Suprapubic skin (tissue), 4 donors: ENCODE results near the gene ATP10B.

Experiments used
- CTCF ChIP-seq, 2 donors: fragments of 200-600 bp in 1 of 2; fragments of 450-650 bp in 1 of 2; sonication (generic) in 1 of 2; IDR thresholded peaks; one replicate each; pipeline ENCODE4 v1.5.1; 2016 to 2019; ENCODE audit warnings: antibody characterized with exemption in 2 of 2, mild to moderate bottlenecking in 1 of 2, moderate library complexity in 1 of 2
- EP300 ChIP-seq: sonication (generic); formaldehyde crosslinking; IDR thresholded peaks from one replicate; pipeline ENCODE4 v1.6.1; 2017; ENCODE audit warnings: antibody characterized with exemption
- POLR2A ChIP-seq, 2 donors: fragments of 450-650 bp; IDR thresholded peaks; one replicate each; pipeline ENCODE4 v1.6.1; 2017; ENCODE audit warnings: antibody characterized with exemption in 2 of 2, mild to moderate bottlenecking in 2 of 2, moderate library complexity in 2 of 2
- POLR2AphosphoS5 ChIP-seq, 3 donors: sonication (generic); formaldehyde crosslinking; IDR thresholded peaks; one replicate each; pipeline ENCODE4 v1.6.1; 2017; ENCODE audit warnings: antibody characterized with exemption in 3 of 3

GRCh38 chr5:160797020-160797419 lies 55.0 kb downstream of the ATP10B start:
- TF ChIP-seq CTCF (IDR thresholded peaks at IDR 0.05) (no peak), POLR2A (IDR thresholded peaks at IDR 0.05) (no peak), POLR2AphosphoS5 (IDR thresholded peaks at IDR 0.05) (no peak), EP300 (no peak)
